ENCODE data around the gene NISCH. TPM values are rescaled to one million over a fixed set of nuclear protein-coding genes. Genes with fewer than 3 reads are reported as not detected.

Gene NISCH
- total RNA-seq, 1 donor from 2014 or later = 80.5 TPM

DNA sequence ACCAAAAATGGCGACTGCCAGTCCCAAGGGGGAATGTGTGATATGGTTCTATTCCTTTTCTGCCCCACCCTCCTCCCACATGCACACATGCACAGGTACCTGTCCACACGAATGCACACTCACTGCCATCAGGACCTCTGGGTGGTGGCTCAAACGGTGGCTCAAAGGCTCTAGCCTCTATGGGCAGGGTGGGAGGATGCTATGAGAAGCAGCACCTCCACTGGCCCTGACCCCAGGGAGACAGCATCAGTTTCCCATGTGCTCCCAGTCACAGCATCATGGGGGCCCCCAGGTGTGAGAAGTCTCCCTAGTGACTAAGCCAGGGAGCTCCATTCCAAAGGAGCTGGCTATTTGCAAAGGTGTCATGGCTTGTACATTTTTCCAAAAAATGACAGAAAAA is 26.4 kb upstream of the NISCH start:
- Mint-ChIP-seq H3K4me3 (no peak overlapping the region), H3K27ac (no peak overlapping the region), H3K36me3 (no peaks in the 10 kb centered on the region), H3K27me3 (ENCODE audit: insufficient read depth, low read depth) (peaks cover 6% of the 10 kb centered on the region), H3K9me3 (no peaks in the 10 kb centered on the region), H3K4me1 (peaks cover 27% of the 10 kb centered on the region)
- Histone ChIP-seq H3K4me3 (no peak overlapping the region), H3K4me1 (peaks cover 15% of the 10 kb centered on the region), H3F3A (ENCODE audit: low read depth) (peaks cover 14% of the 10 kb centered on the region), H3K27ac (no peak overlapping the region), H2AFZ (replicated peaks) (peak overlapping the region; percentile 21), H3K9ac (no peak overlapping the region), H3K9me3 (ENCODE audit: low read depth) (no peaks in the 10 kb centered on the region), H4K20me1 (ENCODE audit: low read depth) (no peaks in the 10 kb centered on the region), H3K36me3 (no peaks in the 10 kb centered on the region), H3K79me2 (ENCODE audit: low read depth) (no peaks in the 10 kb centered on the region), H3K27me3 (no peaks in the 10 kb centered on the region), H3K4me2 (no peak overlapping the region)
- no peak for DNase-seq (ENCODE audit: low spot score)
- TF ChIP-seq EZH2phosphoT487 (IDR thresholded peaks at IDR 0.05) (no peak), EZH2 (IDR thresholded peaks at IDR 0.05) (no peak)
- TF ChIP-seq, protein P1, sequence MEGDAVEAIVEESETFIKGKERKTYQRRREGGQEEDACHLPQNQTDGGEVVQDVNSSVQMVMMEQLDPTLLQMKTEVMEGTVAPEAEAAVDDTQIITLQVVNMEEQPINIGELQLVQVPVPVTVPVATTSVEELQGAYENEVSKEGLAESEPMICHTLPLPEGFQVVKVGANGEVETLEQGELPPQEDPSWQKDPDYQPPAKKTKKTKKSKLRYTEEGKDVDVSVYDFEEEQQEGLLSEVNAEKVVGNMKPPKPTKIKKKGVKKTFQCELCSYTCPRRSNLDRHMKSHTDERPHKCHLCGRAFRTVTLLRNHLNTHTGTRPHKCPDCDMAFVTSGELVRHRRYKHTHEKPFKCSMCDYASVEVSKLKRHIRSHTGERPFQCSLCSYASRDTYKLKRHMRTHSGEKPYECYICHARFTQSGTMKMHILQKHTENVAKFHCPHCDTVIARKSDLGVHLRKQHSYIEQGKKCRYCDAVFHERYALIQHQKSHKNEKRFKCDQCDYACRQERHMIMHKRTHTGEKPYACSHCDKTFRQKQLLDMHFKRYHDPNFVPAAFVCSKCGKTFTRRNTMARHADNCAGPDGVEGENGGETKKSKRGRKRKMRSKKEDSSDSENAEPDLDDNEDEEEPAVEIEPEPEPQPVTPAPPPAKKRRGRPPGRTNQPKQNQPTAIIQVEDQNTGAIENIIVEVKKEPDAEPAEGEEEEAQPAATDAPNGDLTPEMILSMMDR (IDR thresholded peaks at IDR 0.05) = no peak

DNA sequence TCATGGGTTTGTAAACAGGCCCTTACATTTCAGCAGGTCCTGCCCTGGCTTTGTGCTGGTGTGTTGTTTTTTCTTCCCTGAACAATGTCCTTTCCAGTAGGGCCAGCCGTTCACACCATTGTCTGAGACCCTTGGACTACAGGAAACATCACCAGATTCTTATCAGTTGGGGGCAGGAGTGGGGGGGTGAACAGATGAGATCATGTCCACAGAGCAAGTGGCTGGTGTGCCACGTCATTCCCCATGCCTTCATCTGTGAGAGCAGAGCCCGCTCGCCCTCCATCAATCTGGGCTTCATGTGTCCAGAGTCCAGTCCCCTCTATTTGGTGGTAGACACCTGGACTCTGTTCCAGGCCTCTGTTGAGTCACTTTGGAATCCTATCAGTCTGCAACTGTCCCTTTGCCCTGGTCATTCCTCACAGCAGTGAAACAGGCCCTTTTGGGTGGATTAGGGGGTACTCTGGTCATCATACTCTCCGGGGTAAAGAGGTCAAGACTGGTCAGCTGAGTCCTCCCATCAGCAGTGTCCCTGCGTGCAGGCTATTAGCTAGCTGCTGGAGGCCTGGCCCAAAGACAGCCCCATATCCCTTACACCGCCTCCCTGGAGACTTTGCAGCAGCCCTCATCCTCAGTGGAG is 25.5 kb upstream of the NISCH start:
- no peaks in the 10 kb centered on the region for H3K9me3 Mint-ChIP-seq
- H3K9me3 ChIP-seq (ENCODE audit: low read depth) = no peaks in the 10 kb centered on the region
- H2AFZ ChIP-seq (replicated peaks) = no peak overlapping the region
- peaks cover 18% of the 10 kb centered on the region for H3K4me1 ChIP-seq
- H3K27ac Mint-ChIP-seq = no peak overlapping the region
- no peak for DNase-seq (ENCODE audit: low spot score)
- peaks cover 7% of the 10 kb centered on the region for H3K27me3 Mint-ChIP-seq (ENCODE audit: insufficient read depth, low read depth)
- peaks cover 33% of the 10 kb centered on the region for H3K4me1 Mint-ChIP-seq
- TF ChIP-seq, protein P1 (IDR thresholded peaks at IDR 0.05) = no peak
- TF ChIP-seq EZH2phosphoT487 (IDR thresholded peaks at IDR 0.05) = no peak
- no peak for TF ChIP-seq EZH2 (IDR thresholded peaks at IDR 0.05)
- no peaks in the 10 kb centered on the region for H4K20me1 ChIP-seq (ENCODE audit: low read depth)
- H3K4me3 ChIP-seq = no peak overlapping the region
- H3K4me3 Mint-ChIP-seq = no peak overlapping the region
- H3K36me3 Mint-ChIP-seq = no peaks in the 10 kb centered on the region
- H3K27ac ChIP-seq = no peak overlapping the region
- H3K27me3 ChIP-seq = no peaks in the 10 kb centered on the region
- H3F3A ChIP-seq (ENCODE audit: low read depth) = peaks cover 17% of the 10 kb centered on the region
- H3K9ac ChIP-seq = no peak overlapping the region
- H3K4me2 ChIP-seq = no peak overlapping the region
- no peaks in the 10 kb centered on the region for H3K79me2 ChIP-seq (ENCODE audit: low read depth)
- no peaks in the 10 kb centered on the region for H3K36me3 ChIP-seq

DNA sequence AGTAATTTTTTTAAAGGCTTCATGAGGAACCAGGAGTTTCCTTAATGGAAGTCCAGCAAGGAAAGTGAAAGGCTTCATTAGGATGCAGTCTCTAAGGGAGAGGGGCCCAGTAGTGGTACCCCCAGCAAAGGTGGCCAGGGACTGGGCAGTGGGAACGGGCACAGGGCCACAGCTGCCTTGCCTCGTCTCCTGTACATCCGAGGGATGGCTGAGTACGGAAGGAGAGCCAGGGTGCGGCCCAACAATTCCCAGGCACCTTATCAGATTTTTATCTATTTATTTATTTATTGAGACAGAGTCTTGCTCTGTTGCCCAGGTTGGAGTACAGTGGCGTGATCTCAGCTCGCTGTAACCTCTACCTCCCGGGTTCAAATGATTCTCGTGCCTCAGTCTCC is 25.0 kb upstream of the NISCH start:
- H2AFZ ChIP-seq (replicated peaks) = no peak overlapping the region
- Mint-ChIP-seq H3K9me3 (no peaks in the 10 kb centered on the region), H3K27me3 (ENCODE audit: insufficient read depth, low read depth) (peaks cover 7% of the 10 kb centered on the region), H3K27ac (no peak overlapping the region), H3K4me3 (no peak overlapping the region), H3K4me1 (peaks cover 33% of the 10 kb centered on the region), H3K36me3 (no peaks in the 10 kb centered on the region)
- DNase-seq (ENCODE audit: low spot score) = no peak
- H3K79me2 ChIP-seq (ENCODE audit: low read depth) = no peaks in the 10 kb centered on the region
- no peaks in the 10 kb centered on the region for H3K27me3 ChIP-seq
- no peak for TF ChIP-seq EZH2phosphoT487 (IDR thresholded peaks at IDR 0.05)
- no peak for TF ChIP-seq EZH2 (IDR thresholded peaks at IDR 0.05)
- TF ChIP-seq, protein P1 (IDR thresholded peaks at IDR 0.05) = no peak
- H3K4me1 ChIP-seq = peaks cover 18% of the 10 kb centered on the region
- no peaks in the 10 kb centered on the region for H3K9me3 ChIP-seq (ENCODE audit: low read depth)
- H3K36me3 ChIP-seq = no peaks in the 10 kb centered on the region
- no peak overlapping the region for H3K9ac ChIP-seq
- H4K20me1 ChIP-seq (ENCODE audit: low read depth) = no peaks in the 10 kb centered on the region
- H3K4me2 ChIP-seq = no peak overlapping the region
- H3K27ac ChIP-seq = no peak overlapping the region
- no peak overlapping the region for H3K4me3 ChIP-seq
- peaks cover 17% of the 10 kb centered on the region for H3F3A ChIP-seq (ENCODE audit: low read depth)
